ENCODE data around the gene HABP2.

Gene HABP2

DNA sequence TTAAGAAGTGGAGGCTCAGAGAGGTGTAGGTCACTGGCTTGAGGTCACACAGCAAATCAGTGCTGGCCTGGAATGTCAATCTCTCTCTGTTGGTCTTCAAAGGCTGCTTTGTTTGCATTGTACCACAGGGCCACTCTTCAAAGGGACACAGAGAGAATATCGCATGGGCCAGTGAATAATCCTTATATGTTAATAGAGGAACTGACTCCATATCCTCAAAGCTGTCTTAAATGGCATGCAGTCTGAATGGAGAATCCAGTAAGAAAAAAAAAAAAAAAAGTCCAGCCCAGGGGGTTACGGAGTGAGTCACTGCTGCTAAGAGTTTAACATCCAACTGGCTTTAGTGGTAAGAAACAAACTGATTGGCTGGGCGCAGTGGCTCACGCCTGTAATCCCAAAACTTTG, 56.9 kb downstream of the HABP2 start:
- DNase-seq, result no peak

DNA sequence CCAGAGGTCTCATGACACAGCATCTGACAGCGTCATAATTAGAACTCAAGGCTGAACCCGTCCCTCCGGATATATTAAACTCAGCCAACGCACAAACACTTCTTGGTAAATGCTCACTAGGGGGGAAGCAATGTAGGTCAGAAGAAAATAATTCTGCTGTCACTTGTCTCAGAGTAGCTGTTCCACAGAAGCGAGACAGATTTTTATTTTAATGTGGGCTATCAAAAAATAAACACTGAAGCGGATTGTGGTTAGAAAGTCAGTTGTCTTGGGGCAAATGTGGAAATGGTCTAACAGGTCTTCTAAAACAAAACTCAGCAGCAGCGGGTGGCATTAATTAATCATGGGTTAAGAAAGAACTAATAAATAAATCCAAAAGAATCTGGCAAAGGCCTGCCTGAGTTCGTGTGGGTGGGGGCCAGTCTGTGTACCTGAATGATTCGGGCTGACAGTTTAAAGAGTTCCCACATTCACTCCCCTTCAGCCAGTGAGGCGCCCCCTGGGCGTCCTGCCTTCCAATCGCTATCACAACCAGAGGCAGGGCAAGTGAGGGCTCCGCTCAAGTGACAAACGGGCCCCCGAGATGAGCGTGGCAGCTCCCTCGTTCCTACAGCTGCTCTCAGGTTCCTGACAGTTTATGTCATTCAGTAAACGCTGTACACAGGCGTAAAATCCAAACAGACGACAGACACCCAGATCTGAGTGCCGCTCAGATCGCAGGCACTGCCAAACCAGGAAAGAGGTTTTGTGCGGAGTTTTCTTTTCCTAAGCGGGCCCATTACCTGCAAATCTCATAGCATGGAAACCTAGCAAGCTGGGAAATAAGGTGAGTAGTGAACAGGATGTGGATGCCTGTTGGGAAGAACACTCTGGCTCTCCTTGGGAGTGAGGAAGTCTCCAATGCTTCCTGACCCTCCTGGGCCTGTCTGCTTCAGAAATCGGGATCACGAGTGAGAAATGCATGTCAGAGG, 58.1 kb downstream of the HABP2 start:
- DNase-seq, result no peak

DNA sequence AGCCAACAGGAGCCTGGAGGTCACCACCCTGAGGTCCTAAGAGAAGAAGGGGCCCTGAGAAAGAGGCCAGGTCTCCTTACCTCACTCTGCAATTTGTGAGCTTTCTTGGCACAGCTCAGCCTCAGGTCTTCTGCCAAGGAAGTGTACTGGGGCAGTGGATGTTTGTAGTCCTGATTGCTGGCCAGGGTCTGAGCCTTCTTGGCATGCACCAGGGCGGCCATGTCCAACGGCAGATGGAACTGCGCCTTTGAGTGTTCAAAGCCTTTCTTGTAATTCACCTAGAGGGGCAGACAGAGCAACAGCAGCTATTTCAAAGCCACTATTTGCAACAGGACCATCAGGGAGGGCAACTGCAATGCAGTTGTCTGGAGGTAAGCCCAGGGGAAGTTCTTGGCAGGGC, 59.3 kb downstream of the HABP2 start:
- DNase-seq, result no peak

DNA sequence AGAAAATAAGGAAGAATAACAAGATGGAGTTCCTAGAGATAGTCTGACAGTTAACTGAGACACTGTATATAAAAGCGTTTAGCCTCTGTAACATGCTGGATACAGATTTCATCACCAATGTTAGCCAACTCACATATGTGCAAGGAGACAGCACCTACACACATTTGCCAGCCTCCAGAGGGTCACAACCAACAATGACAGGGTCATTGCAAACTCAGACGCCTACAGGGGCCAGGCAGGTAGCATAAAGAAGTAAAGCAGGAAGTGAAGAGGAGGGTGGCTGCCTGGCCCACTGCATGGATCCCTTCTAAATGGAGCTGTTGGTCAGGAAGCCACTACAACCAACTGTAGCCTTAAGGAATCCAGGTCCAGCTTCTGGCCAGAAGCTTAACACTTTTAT, 60.6 kb downstream of the HABP2 start:
- no peak for DNase-seq

DNA sequence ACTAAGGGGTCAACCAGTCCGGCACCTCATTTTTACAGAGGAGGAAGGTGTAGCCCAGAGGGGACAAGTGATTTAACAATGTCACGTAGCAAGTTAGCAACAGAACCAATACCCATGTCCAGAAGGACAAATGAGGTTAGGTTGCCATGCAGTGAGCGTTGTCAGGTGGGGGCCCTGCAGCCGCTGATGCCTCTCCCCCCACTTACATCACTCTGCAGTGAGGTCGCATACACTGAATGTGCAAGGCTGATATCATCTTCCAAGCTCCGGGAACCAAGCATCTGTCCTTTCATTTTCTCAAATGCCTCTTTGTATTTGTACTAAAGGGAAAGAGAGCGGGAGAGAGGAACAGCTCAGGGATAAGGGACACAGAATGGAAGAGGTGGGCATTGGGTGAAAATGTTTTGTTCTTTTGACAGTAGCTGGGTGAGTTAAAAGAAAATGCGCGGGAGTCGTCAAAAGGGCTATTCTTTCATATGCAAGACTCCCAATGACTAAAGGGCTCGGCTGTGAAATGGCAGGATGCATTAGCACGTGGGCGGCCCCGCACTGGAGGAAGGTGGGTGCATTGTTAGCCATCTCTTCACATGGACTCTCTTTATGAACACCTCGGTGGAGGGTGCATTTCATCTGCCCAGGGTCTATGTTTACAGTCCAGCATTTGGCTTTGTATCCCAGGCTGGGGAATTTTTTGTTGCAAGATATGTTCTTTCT, 61.3 kb downstream of the HABP2 start:
- DNase-seq, result no peak

DNA sequence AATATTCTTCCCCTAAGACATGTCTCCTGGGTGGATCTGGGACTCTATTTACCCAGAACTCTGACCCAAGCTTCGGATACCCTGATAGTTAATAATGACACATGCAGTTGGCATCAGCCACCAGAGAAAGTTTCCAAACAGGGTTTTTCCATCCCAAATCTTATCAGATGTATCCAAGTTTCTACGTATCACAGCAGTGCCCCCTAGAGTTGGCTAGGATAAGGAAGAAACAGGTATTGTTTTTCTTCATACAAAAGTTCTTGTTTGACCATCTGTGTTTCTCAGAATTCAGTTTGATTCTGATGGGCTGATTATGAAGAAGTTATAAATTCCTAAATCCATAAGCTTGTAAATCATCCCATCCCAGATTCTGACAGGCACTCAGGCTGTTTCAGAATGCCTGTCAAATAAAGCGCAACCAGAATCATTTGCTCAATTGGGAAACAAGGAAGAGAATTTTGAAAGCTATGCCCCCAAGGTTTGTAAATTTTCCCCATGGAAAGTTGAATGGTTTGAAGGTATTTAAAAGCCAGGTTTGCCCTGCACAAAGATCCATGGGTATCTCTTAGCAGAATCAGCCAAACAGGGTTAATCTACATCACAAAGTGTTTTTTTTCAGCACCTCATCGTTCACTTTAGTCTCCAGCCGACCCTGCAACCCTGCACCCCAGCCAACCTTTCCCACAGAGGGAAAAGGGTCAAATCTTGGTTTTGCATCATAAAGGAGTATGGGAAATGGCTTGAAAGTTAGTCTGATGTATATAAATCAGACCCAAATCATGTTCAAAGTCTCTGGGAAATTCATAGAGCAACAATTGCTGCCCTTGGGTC, 63.6 kb downstream of the HABP2 start:
- no peak for DNase-seq

DNA sequence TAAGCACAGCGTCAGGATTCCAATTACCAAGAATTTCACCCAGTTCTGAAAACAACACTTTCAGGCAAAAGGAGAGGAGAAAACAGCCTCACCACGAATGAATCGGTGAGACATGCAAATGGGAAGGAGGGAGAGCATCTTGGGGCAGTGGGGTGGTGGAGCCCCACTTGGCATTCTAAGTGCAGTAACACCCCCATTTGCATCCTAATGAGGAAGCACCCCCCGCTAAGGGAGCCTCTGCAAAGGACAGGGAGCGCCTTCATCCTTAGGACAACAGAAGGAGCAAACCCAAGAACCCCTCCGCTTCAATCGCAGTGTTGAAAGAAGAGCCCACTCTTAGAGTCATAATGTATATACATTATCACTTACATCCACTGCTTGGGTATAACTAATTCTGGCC, 64.2 kb downstream of the HABP2 start:
- no peak for DNase-seq

DNA sequence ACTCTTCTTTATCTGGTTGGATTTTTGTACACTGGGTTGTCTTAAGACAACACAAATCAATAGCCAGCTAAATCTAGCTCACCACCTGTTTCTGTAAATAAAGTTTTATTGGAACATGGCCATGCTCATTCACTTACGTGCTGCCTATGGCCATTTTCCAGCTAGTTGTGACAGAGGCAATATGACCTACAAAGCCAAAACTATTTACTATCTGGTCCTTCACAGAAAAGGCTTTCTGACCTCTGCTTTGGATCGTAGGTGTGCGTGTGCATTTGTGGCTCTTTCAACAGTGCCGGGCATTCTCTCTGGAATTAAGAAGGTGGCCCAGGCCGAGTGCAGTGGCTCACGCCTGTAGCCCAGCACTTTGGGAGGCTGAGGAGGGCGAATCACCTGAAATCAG, 65.5 kb downstream of the HABP2 start:
- no peak for DNase-seq

DNA sequence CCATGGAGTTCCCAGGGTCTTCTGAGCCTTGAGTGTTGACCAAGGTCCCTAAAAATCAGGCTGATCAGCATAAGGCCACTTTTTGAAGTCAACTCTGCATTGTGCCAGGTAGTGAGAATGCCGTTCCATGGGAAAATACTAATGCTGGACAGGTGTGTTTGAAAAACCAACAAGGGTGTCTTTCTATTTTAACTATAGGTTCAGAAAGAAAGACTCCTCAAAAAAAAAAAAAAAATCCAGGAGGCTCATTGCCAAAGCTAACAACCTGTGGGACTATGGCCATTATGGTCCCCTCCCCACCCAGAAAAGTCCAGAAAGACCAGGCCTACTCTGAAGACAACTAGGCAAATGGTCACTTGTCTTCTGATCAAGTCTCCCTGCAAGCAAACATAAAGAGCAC, 66.5 kb downstream of the HABP2 start:
- no peak for DNase-seq

DNA sequence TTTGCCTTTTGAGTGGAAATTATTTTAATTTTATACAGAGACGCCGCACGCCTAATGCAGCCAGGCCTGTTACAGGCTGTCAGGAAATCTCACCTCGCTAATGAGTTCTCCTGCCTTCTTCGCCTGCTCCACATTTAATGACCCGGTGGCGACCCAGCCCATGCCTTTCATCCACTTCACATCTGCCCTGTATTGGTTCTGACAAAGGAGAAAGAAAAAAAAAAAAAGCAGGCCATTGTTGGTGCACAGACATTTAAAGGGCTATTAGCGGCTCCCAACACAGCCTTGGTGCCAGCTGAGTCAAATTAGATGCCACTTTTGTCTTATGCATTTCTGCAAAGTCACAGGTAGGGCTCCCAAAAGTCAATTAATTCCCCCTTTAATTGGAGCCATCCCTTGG, 67.7 kb downstream of the HABP2 start:
- no peak for DNase-seq

DNA sequence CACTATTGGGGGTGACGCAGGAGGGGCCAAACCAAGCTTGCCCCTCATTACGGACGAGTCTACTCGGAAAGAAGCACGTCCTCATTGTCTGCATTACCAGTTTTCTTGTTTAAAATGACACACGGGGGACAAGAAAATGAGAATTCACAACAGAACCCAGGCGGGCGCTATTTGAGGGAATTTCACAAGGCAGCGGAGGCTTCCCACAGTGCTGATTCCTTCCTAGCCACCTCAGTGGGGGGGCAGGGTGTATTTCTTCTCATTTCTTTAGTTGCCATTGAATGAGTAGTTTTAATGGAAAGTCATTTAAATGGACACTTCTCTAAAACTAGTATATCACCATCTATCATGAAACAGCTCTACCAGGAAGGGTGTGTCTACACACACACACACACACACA, 68.1 kb downstream of the HABP2 start:
- DNase-seq, result no peak

DNA sequence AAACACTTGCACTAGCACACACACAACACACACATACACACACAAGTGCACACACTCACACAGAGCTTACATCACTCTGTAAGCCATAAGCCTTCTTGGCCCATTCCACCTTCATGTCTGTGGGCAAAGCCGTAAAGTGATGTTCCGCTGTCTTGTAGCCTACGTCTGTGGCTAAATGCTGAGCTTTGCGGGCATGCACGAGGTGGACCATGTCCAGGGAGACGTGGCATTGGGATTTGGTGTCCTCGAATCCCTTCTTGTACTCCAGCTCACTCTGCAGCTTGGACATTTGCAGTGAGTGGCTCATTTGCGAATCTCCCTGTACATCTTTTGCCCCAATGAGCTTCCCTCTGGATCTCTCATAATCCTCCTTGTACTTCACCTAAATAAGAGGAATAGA, 68.9 kb downstream of the HABP2 start:
- no peak for DNase-seq

DNA sequence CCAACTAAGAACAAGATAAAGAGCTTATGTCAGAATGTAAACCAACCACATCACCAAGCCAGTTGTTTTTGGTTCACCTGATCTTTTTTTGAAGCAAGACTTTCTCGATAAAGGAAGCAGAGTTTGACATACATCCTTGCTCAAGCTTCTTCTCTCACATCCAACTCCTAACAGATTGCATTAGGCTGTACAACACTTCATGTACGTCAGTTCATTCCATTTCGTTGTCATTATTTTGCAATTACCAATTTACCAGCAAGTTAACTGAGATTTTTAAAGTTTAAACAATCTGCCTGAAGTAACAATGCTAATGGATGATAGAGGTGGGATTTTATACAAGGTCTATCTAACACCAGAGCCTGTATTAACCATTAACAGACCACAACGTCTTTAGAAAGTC, 70.0 kb downstream of the HABP2 start:
- no peak for DNase-seq

DNA sequence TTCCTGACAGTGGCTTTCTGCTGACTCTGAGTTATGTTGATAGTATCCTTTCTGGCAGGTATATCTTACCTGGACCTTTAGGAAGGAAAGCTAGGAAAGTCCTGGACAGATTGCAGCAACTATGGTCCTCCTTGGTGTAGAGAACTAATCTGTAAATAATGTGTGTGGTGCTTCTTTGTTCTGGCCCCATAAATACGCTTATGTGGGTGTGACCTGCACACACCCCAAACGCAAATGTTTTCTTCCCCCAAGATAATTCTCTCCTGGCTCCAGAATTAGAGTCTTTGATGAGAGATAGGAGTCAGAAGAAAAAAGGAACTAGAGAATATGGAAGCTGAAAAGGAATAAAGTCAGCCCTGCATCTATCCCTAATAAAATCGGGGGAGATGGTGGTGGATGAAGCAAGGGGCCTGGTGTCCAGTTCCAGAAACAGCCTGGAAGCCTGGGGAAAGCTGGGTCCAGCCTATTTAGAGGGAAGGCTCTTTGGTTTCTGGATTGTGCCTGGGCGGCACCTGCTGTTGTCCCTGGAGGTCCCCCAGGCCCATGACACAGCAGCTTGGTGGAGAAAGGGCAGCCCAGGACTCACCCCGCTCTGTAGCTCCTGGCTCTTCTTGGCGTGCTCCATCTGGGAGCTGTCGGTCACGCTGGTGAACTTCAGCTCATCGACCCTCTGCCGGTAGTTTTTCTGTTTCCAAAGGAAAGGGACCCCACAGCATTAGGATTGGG, 72.8 kb downstream of the HABP2 start:
- no peak for DNase-seq

DNA sequence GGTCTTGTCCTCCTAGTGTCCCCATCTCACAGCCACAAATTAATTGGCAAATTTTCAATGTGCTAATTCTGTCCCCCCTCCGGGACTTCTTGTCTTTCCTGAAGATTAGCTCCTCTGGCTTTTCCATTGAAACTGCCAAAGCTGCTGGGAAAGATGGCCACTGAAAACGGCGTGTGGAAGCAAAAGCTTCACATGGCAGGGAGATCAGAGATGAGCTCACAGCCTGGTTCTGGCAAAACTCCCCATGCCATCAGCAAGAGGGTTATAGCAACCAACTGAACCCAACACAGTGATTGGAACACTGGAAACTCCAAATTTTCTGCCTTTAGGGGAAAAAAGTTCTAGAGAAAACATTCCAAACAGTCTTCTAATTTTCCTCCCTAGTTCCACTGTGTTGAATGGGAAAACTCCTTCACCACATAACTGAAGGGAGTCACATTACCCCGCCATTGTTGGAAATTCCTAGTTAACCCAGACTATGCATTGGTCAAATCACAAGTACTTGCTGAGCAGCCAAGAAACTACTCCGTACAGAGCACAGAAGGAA, 74.0 kb downstream of the HABP2 start:
- DNase-seq, result no peak

DNA sequence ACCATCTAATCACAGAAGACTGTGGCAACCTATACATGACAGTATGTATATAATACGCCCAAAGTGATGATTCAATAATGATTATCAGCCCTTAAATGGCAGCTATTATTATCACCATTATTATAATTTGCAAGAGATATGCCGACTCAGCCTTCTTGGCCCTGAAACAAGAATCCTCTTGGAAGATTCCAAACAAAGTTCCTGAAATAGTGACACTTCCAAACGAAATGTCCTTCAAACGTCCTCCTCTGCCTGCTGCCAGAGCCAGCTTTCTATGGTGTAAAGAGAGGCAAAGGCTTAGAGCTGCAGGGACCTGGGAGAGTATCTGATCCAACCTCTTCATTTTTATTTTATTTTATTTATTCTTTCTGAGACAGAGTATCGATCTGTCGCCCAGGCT, 75.0 kb downstream of the HABP2 start:
- no peak for DNase-seq

DNA sequence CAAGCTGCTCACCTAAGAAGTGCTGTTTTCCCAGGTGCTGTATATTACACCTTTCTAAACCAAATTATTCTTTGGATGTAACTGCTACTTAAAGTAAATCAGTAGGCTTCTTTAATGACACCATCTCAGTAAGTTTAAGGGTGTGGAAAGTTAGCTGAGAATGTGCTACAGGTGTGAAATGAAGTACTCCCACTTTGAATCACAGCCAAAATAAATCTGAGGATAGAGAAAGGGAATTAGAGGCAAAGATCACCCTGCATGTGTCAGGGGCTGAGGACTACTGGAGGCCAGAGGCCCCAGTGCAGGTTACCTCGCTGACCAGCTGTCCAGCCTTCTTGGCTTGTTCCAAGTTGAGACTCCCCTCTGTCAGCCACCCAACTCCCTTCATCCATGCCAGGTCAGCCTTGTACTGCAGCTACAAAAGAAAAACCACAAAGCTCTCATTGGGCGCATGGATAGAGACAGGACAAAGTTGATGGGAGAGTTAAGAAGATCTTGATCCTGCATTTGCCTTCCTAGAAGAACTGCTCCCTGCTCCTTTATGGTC, 75.8 kb downstream of the HABP2 start:
- no peak for DNase-seq

DNA sequence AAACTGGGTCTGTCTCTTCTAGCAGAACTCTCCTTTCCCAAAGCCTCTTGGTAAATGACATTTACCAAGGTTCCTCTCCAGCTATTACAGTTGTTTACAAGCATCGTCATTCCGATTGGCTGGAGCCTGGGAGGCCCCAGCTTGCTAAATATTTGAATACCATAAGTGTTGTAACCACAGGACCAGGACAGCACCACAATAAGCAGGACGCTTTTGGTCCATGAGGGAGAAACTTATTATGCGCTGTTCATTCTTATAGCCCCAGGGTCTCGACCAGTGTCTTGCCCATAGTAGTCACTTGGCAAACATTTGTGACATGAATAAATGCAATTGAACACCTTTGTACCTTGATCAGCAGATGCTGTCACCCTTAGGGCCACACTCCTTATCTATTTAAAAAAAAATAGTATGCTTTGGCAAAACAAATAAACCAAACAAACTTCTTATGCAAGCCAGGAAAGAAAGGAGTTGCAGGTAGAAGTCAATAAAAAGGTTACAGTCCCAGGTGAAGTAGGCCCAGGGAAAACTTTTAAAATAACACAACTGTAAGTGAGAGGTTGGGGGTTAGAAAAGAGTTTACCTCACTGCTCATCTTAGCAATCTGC, 78.2 kb downstream of the HABP2 start:
- no peak for DNase-seq

DNA sequence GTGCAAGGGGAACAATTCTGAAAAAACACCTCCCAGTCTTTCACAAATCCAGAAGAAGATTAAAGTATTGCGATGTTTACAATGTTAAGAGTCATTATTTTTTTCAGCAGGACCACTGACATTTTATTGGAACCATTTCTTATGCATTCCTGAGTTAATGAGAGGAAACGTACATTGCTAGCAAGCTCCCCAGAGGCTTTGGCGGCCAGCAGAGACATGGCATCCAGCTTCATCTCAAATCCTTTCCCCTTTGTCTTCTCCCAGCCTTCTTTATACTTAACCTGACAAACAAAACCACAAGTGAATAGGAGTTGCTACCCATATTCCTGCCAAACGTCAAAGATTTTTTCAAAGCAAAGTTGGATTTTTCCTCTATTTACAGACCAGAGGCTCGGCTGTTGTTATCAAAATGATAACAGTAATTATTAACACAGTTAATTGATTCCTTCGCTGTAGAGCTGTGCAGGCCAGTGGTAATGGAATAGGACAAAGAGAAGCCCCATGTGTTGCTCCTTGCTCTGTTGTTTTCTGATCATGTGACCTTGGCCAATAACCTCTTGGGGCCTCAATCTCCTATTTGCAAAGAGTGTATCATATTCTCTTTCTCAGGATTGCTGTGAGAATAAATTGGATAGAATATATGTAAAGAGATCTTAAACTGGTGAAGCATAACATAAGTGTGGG, 79.0 kb downstream of the HABP2 start:
- DNase-seq, result no peak

Measured in activated naive CD4-positive, alpha-beta T cell (primary cell).